A204.1 (cell line): ENCODE measurements around the gene AQP10.
"Not testable (repeated sequence)": the region's sequence is repeated elsewhere in the genome, so short reads cannot be mapped to it uniquely, and the experiment has no call there.

ENCODE experiments used
- FAIRE-seq: peaks from 2 replicates; lab custom pipeline; 2012; peaks lifted over from hg19 to GRCh38; lab: Jason Lieb, UNC

Gene AQP10

GRCh38 chr1:154324241-154324640 is 3.3 kb downstream of the AQP10 start:
- no peak for FAIRE-seq

DNA sequence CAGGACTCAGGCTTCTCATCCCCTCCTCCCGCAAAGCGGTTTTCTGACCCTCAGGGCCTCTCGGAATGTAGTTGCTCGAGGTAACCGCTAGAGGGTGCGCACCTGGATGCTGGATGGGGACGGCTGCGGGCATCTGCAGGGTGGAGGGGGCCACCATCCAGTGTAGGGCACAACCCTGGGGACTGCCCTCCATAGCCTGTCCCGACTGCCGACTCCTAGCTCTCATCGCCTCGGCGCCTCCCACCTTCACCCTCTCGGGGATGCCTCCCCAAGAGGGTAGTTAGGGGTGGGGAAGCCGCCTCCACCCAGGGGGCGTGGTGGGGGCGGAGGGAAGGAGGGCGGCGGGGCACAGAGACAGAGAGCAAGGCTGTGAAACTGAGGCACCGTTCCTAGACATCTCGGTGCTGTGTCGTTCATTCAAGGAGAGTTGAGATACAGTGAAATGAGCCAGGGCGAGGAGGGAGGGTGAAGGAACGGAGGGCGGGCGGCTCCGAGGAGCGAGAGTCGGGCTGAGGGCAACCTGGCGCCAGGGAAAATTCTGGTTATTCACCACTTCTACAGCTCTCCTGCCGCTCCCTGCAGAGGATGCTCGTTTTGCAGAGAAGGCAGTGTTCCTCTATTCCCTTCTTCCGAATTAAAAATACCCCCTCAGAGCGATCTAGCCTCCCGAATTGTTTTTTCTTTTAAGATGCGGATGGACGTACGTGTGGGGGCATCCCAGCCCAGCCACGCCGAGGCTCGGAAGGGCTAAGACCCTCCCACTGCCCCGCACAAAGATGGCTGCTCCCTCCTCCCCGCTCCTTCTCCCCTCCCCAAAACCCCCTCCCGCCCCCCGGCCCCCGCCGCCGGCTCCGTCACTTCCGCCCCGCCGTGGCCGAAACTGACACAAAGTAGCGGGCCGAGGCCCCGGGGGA is 4.0 kb downstream of the AQP10 start, which contains the start of gene ATP8B2:
TSS of gene ATP8B2 (plus strand) at position 857 of the 914 bp plus-strand sequence. CDS start 2,617 bp downstream, outside the sequence.
- no peak for FAIRE-seq

DNA sequence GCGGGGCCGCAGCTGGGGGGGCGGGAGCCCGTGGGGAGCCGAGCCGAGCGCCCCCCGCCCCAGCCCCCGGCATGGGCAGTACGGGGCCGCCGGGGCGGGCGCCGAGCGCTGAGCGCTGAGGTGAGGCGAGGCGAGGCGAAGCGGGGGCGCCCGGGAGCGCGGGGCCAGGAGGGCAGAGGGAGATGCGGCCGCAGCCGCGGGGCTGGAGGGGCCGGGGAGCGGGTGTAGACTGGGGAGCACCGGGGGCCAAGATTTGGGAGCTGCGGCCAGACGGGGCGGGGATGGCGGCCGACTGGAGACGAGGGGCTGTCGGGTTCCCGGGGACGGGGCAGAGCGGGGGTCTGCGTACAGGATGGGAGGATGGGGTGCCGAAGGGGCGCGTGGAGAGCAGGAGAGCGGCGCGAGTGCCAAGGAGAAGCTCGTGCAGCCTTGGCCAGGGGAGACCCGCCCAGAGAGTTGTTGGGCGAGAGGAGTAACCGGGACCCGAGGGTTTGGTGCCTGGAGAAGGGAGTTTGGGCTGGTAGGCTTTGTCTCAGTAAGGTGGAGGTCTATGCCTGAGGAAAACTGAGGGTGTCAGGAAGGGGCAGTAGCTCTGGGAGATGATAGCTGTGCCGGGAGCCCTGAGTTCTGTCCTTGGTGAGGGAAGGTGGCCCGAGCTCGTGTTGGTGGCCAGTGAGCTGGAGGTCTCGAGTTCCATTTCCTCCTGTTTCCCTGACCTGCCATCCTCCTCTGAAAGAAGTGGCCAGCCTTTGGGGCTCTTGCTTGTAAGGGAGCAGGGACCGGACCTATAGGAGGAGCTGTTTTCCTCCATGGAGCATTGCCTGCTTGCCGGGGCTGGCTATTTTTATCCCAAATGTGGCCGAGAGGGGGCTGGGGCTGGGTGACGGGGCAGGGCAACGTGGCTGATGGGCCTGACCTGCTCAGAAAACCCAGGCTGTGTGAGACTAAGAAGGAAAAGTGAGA is 5.0 kb downstream of the AQP10 start:
- peak; percentile 23 for FAIRE-seq

- FAIRE-seq, result no peak
Observed at GRCh38 chr1:154326546-154327465, 5.9 kb downstream of the AQP10 start.

DNA sequence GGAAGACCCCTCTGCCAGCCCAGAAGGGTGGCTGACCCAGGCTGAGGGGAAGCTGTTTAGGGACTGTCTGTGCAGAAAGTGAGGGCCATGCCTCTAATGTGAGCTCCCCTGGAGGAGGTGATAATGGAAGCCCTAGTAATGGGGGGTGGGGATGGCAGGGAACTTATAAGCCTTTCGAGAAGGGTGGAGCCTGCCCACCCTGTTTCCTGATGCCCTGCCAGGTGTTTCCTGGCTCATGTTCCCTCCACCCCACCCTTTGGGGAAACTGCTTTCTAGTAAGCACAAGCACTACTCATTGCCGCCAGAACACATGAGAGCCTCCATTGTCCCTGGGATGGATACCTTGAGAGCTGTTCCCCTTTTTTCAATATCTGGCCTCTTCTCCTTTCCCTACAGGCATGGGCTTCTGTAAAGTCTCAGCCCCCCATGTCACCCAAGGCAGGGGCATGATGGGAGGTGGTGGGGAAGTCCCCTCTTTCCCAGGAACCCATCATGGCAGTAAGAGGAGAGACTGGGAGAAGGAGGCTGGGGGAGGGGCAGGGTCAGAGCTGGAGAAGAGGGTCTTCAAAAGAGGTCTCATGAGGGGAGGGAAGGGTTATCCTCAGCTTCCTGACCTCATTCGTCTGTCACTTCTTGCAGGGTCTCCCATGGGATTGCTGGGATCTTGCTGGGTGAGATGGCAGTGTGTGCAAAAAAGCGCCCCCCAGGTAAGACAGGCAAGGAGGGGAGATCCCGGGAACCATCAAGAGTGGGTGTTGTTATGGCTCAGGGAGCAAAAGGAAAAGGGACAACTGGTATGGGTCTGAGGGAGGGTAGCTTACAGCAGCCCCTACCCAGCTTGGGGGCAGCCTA is 6.8 kb downstream of the AQP10 start:
- FAIRE-seq, result no peak

DNA sequence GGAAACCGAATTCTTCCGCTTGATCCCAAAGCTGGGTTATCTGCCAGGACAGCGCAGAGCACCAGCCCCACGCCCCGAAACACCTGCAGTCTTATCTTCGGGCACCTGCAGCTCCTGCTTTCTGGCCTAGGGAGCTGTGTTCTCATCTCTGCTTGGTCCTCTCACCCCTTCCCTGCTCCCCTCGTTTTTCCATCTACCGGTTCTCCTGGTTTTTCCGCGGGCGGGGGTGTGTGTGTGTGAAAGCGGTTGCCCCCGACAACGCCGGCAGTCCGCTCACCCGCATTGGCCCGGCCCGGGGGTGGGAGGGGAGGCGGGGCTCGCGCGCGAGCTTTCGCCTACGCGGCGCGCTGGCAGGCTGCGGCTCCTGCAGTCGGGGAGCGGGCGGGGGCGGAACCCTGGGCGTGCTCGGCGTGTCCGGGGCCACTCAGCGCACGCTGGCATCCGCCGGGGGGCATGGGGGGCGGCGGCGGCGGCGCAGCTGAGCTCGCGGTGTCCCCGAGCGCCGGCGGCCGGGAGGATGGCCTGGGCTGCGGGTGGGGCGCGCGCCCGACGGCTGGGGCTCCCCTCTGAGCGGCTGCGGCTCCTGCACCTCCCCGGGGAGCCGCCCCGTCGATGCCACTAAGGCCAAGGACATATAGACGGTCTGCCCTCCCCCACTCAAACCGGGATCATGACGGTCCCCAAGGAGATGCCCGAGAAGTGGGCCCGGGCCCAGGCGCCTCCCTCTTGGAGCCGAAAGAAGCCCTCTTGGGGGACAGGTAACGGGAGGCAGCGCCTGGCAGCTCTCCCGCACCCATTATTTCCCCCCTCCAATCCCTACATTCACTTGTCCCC is 7.6 kb downstream of the AQP10 start:
- no peak for FAIRE-seq

DNA sequence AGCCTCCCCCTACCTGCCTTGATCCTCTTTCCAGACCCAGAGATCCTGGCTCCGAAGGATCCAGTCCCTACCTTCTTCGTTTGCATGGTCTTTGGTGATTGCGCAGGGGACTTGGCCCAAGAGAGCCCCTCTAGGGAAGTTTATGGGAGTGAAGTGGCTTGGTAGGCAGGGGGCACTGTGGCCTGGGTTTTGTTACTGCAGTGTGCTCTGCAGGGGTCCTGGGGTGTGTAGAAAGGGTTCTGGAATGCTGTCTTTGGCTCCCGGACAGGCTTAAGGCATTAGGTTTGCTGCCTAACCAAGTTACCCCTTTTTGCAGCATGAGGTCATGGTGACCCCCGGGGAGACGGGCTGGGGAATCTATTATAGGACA is 8.2 kb downstream of the AQP10 start:
- no peak for FAIRE-seq

DNA sequence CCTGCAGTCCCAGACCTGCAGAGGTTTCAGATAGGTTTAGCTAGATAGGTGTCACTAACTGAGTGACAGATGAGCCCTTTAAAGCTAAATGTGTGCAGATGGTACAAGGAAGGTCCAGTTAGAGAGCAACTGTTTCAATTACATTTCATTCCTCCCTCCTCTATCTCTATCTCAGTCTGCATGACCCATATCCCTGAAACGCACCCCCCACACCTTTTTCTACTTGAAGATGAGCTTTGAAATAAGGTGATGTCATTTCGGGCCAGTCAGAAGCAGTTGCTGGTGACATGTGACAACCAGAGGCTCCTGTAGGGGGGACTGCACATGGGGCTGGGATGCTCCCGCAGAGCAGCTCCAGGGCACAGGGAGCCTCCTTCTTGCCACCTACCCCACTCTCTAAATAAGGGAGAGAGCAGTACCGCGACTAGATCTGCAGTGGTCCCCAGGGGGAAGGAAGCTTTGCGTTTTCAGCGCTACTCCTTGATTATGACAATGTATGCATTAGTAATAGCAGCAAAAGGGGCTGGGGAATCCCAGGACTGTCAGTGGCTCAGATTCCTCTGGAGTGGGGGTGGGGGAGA is 8.7 kb downstream of the AQP10 start:
- FAIRE-seq, result no peak

DNA sequence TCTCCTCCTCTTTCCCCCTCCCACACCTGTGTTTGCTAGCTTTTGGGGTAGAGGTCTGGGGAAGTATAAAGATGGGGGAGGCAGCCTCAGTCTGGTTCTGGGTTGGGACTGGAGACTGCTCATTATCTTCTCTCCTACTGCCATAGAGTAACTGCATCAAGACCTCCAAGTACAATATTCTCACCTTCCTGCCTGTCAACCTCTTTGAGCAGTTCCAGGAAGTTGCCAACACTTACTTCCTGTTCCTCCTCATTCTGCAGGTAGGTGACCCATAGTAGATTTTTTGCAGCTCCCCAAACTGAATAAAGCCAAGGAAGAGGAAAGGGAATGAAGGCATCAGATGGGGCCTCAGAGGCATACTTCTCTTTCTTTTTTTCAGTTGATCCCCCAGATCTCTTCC is 9.8 kb downstream of the AQP10 start:
- no peak for FAIRE-seq

DNA sequence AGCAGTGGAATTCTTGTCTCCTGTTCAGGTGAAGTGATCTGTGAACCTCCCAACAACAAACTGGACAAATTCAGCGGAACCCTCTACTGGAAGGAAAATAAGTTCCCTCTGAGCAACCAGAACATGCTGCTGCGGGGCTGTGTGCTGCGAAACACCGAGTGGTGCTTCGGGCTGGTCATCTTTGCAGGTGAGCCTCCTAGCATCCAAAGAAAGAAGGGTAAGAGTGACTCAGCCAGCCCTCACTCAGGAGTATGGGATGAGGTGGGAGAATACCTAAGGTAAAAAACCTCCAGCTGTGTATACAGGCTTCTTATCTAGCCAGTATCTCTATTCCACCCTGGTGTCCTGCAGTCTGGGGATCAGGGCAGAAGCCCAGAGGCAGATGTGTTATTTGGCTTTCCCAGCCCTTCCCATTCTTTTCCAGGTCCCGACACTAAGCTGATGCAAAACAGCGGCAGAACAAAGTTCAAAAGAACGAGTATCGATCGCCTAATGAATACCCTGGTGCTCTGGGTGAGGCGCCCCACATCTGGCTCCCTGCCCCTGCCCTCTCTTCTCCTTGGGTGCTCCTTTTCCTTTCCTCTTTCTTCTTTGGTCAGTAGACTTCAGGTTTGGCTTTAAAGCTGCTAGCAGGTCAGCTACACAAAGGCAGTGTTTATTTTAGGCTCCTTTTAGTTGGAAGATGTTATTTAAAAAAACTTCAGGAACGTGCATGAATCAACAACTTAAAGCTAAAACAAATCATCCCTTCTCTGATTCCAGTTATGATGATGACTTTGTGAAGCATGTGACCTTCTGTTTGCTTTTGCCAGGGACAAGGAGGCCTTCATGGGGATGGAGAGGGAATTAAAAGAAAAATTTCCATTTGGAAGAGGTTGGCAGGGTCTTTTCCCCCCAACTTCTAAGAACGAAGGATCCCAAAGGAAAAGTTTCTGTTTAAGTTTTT is 13.5 kb downstream of the AQP10 start:
- no peak for FAIRE-seq

DNA sequence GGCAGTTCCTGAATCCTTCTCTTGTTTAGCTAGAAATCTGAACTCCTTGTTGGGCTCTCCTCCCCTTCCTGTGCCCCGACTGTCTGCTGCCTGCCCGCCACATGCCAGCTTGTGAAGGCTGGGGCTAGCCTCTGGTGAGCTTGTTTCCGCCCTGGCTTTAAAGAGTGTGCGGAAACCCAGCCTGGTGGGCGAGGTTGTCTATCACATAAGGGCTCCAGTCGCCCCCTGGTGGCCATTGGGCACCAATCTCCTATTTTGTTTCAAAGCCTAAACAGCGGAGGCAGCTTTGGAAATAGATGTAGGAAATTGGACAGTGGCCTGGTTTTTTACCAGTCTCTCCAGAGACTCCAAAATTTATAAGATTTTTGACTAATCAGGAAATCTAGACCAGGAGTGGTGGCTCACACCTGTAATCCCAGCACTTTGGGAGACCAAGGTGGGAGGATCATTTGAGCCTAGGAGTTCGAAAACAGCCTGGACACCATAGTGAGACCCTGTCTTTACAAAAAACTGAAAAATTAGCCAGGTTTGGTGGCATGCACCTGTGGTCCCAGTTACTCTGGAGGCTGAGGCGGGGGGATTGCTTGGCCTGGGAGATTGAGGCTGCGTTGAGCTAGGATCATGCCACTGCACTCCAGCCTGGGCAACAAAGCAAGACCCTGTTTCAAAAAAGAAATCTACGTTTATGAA is 14.3 kb downstream of the AQP10 start:
- FAIRE-seq, result peak; percentile 21

- no peak for FAIRE-seq
Observed at GRCh38 chr1:154337253-154337894, 16.5 kb downstream of the AQP10 start.

DNA sequence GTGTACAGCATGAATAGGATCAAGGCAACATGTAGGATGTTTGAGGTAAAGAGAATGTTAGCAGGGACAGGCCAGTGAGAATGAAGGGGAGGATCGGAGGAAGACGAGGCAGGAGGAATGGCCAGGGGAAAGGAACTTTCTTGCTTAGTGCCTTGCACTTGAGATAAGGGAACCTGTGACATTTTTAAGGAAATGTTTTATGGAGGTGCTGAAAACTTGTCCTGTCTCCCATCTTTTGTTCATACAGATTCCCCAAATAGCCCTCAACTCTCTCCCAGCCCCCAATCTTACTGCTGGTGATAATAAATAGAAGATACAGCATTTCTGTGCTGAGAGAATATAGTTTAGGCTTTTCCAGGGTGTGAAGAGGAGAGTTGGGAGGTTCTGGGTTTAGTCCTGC is 18.0 kb downstream of the AQP10 start:
- no peak for FAIRE-seq

DNA sequence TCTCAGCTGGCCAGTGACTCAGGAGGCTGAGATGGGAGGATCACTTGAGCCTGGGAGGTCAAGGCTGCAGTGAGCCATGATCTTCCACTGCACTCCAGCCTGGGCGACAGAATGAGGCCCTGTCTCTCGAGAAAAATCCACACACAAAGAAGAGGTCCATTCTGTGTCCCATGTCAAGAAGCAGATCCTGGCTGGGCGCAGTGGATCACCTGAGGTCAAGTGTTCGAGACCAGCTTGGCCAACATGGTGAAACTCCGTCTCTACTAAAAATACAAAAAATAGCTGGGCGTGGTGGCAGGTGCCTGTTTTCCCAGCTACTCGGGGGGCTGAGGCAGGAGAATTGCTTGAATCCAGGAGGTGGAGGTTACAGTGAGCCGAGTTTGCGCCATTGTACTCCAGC is 20.5 kb downstream of the AQP10 start:
- not testable (repeated sequence) for FAIRE-seq

GRCh38 chr1:154342132-154342531 is 21.2 kb downstream of the AQP10 start:
- FAIRE-seq, result no peak

GRCh38 chr1:154342836-154343472 is 22.1 kb downstream of the AQP10 start:
- FAIRE-seq, result no peak
